K562 (cell line): Measurements from ENCODE around the gene KHDRBS2. TPM values are rescaled to one million over a fixed set of nuclear protein-coding genes. Genes with fewer than 3 reads are reported as not detected.

ENCODE experiments used
- DLX4 ChIP-seq: fragments of 250-450 bp; sonication (Bioruptor Pico); IDR thresholded peaks from 2 replicates; pipeline ENCODE4 v1.6.1; 2021; ENCODE audit warnings: mild to moderate bottlenecking
- KAT2B ChIP-seq: IDR thresholded peaks from one replicate; pipeline ENCODE4 v1.6.1; 2012; ENCODE audit warnings: low read depth, mild to moderate bottlenecking, control low read depth, inconsistent platforms, low read length, moderate library complexity
- POLR2H ChIP-seq: IDR thresholded peaks from 2 replicates; pipeline ENCODE4 v1.6.1; 2016; ENCODE audit warnings: missing genetic modification characterization, low read depth, mild to moderate bottlenecking, control low read depth, missing compliant biosample characterization, moderate library complexity
- RAD21 ChIP-seq, 2 experiments: fragments of 250-450 bp in 1 of 2; fragments of 450-650 bp in 1 of 2; sonication (Bioruptor Pico) in 1 of 2; formaldehyde crosslinking in 1 of 2; IDR thresholded peaks in 1 of 2; conservative IDR thresholded peaks in 1 of 2; 2 replicates each; pipeline versions ENCODE4 v1.4.0 to v1.8.0; 2020 to 2022; ENCODE audit warnings: mild to moderate bottlenecking in 2 of 2, moderate library complexity in 1 of 2
- RAD51 ChIP-seq: fragments of 450-650 bp; IDR thresholded peaks from 2 replicates; pipeline ENCODE4 v1.7.1; 2016; ENCODE audit warnings: low read depth, mild to moderate bottlenecking, borderline replicate concordance
- SIRT6 ChIP-seq: IDR thresholded peaks from one replicate; pipeline ENCODE4 v1.6.1; 2012; ENCODE audit warnings: low read depth, mild to moderate bottlenecking, control low read depth, inconsistent platforms, low read length, moderate library complexity
- ZNF407 ChIP-seq: fragments of 450-650 bp; IDR thresholded peaks from 2 replicates; pipeline ENCODE4 v1.6.1; 2016; ENCODE audit warnings: low read depth
- polyA plus RNA-seq, 8 experiments: library from polyadenylated mRNA; depleted of rRNA in 4 of 8; stranded (reverse) in 5 of 8; unstranded in 3 of 8; fragments of >200 nt; fragmentation: Nextera tagmentation in 2 of 8; fragmentation: Illumina TruSeq in 1 of 8; extraction: Ambion mirVana in 2 of 8; extraction: Trizol in 1 of 8; gene quantifications; 2 replicates each; pipeline versions ENCODE4 v1.2.1 to v1.2.3, GENCODE V29; 2011 to 2014; ENCODE audit warnings: inconsistent platforms in 1 of 8, missing spikeins in 1 of 8
- total RNA-seq, 7 experiments: library from RNA; depleted of rRNA in 6 of 7; stranded (reverse); fragments of >200 nt in 6 of 7; fragmentation: Illumina TruSeq in 2 of 7; extraction: Trizol in 2 of 7; gene quantifications; 2 replicates each; pipeline versions ENCODE4 v1.2.1 to v1.2.3, GENCODE V29; 2011 to 2021; ENCODE audit warnings: low replicate concordance in 1 of 7

Gene KHDRBS2
- total and polyA plus RNA-seq, 9 of the 15 experiments (the other 6 are each of a cell fraction or from before 2014, with no cell fraction given), result not detected

DNA sequence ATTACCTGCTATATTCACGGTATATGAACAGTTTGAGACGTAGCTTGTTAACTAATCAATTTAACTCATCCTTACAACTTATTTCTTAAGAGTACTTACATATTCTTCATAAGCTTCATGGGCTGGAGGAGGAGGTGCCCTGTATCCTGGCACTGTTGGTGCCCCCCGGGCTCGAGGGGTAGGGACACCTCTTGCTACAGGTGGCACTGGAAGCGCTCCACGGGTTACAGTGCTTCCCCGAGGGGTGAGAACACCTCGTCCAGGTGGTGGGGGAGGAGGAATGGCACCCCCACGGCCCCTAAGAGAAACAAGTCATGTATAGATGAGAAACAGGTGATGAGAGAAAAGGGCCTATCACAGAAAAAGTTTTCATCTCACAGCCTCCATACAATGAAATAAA, 391.5 kb downstream of the KHDRBS2 start (continued):
- no peak for TF ChIP-seq ZNF407
- TF ChIP-seq KAT2B, result no peak
- TF ChIP-seq RAD21 (CRISPR knock-in tag; conservative IDR thresholded peaks at IDR 0.05 in 1 of 2, IDR thresholded peaks at IDR 0.05 in 1 of 2), result no peak
- TF ChIP-seq DLX4 (CRISPR knock-in tag), result no peak
- TF ChIP-seq SIRT6, result no peak
- TF ChIP-seq POLR2H (tag), result no peak
- no peak for TF ChIP-seq RAD51
- TF ChIP-seq, all 486 proteins: peak for 0
